Esophagus (tissue), 2 donors: ENCODE data around the gene CALML5. TPM values are rescaled to one million over a fixed set of nuclear protein-coding genes. Genes with fewer than 3 reads are reported as not detected.
"Not testable (repeated sequence)": the region's sequence is repeated elsewhere in the genome, so short reads cannot be mapped to it uniquely, and the experiment has no call there.

ENCODE experiments used
- H3K27ac ChIP-seq, 2 donors: one replicate each; pipeline ENCODE4 v1.5.1; 2013; ENCODE audit warnings: low read depth in 2 of 2, mild to moderate bottlenecking in 2 of 2, inconsistent platforms in 1 of 2, low read length in 1 of 2, moderate library complexity in 1 of 2
- H3K27me3 ChIP-seq, 2 donors: one replicate each; pipeline ENCODE4 v1.6.1; 2013; ENCODE audit warnings: low read length in 2 of 2, control low read depth in 1 of 2, mild to moderate bottlenecking in 1 of 2; ENCODE audit not compliant: insufficient read depth in 2 of 2, control insufficient read depth in 1 of 2
- H3K36me3 ChIP-seq, 2 donors: one replicate each; pipeline ENCODE4 v1.6.1; 2013; ENCODE audit warnings: low read length in 1 of 2; ENCODE audit not compliant: control insufficient read depth in 2 of 2, insufficient read depth in 2 of 2
- H3K4me1 ChIP-seq, 2 donors: one replicate each; pipeline ENCODE4 v1.6.1; 2013; ENCODE audit warnings: low read length in 1 of 2; ENCODE audit not compliant: control insufficient read depth in 2 of 2, insufficient read depth in 2 of 2
- H3K4me3 ChIP-seq, 2 donors: one replicate each; pipeline ENCODE4 v1.5.1; 2013; ENCODE audit warnings: low read length in 2 of 2, mild to moderate bottlenecking in 2 of 2, low read depth in 1 of 2, moderate library complexity in 1 of 2
- H3K9me3 ChIP-seq, 2 donors: one replicate each; pipeline ENCODE4 v1.6.1; 2013; ENCODE audit warnings: mild to moderate bottlenecking in 2 of 2, low read depth in 1 of 2, low read length in 1 of 2, moderate library complexity in 1 of 2; ENCODE audit not compliant: control insufficient read depth in 2 of 2, insufficient read depth in 1 of 2
- WGBS, 2 donors: extraction: QIAGEN DNeasy Blood & Tissue Kit; methylation state at CpG; one replicate each; pipeline ENCODE4 v1.1.7; 2013; 5-methylcytosine and 5-hydroxymethylcytosine counted together
- polyA plus RNA-seq, 2 donors: library from polyadenylated mRNA; stranded (reverse); fragments of 200-250 nt; gene quantifications; one replicate each; pipeline ENCODE4 v1.2.3, GENCODE V29; 2013
- donor health status: healthy with polysubstance abuse.
- donor health status: Bipolar disorder and iron deficiency.

The CALML5 gene
- polyA plus RNA-seq, 2 donors: 75.9 to 185 TPM

DNA sequence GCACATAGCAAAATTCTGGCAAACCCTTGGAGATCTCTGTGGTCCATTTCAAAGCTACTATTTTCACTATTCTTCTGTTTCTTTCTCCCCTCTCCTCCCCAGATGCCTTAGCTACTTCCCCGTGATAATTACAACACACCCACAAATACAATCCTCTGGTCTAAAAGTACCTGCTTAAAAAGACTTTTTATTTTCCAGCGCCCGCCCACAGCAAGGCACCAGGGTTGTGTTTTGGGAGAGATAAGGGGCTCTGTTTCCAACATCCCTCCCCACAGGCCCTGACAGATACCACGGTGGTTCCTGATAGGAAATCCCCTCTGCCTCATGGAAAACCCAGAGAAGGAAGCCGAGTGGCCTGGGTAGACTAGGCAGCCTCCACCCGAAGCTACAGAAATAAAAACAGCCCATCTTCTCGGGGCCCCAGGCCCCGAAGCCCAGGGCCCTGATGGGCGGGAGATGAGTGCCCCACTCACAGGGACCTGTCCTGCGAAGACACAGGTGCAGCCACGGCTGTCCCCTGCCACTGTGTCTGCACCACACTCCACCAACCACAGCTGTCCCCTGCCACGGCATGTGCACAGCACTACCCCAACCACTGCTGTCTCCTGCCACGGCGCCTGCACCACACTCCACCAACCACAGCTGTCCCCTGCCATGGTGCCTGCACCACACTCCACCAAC is 19.7 kb downstream of the CALML5 start:
- Histone ChIP-seq H3K36me3 (no peaks in the 10 kb centered on the region), H3K9me3 (peaks cover 0 to 6% of the 10 kb centered on the region in 2 donors), H3K4me1 (peaks cover 0 to 5% of the 10 kb centered on the region in 2 donors), H3K4me3 (no peak overlapping the region), H3K27ac (no peak overlapping the region), H3K27me3 (no peaks in the 10 kb centered on the region)
- 78 to 80% methylated on average over 12 to 14 of the region's 14 CpGs for WGBS, 2 donors

DNA sequence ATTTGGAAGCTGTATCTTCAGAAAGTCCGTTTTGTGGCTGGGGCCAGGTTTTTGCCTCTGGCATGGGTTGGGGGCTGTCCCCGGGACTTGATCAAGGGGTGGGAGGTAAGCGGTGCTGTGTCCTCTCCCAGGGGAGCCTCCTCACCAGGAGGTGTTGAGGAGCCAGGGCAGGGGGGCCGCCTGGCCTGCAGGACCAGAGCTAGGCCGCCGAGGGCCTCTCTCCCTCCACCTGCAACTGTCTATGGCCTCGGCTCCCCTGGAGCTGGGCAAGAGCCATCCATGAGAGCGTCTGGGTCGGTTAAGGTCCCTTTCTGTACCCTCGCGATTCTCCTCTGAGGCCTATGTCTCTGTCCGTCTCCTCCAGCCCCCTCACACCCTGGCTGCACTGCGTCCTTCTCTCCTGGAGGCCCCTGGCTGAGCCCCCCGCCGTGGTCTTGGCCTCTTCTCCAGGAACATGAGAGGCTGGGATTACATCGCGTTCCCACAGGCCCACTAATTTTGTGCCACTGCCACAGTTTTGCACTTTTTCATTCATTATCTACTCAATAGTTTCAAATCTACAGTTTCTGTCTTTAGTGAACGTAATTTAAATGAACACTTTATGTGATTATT is 20.6 kb downstream of the CALML5 start:
- Histone ChIP-seq H3K9me3 (peaks cover 0 to 6% of the 10 kb centered on the region in 2 donors), H3K4me1 (peaks cover 0 to 5% of the 10 kb centered on the region in 2 donors), H3K27ac (no peak overlapping the region), H3K4me3 (no peak overlapping the region), H3K27me3 (no peaks in the 10 kb centered on the region), H3K36me3 (no peaks in the 10 kb centered on the region)
- WGBS, 2 donors: 89 to 95% methylated on average over 17 to 18 of the region's 18 CpGs

DNA sequence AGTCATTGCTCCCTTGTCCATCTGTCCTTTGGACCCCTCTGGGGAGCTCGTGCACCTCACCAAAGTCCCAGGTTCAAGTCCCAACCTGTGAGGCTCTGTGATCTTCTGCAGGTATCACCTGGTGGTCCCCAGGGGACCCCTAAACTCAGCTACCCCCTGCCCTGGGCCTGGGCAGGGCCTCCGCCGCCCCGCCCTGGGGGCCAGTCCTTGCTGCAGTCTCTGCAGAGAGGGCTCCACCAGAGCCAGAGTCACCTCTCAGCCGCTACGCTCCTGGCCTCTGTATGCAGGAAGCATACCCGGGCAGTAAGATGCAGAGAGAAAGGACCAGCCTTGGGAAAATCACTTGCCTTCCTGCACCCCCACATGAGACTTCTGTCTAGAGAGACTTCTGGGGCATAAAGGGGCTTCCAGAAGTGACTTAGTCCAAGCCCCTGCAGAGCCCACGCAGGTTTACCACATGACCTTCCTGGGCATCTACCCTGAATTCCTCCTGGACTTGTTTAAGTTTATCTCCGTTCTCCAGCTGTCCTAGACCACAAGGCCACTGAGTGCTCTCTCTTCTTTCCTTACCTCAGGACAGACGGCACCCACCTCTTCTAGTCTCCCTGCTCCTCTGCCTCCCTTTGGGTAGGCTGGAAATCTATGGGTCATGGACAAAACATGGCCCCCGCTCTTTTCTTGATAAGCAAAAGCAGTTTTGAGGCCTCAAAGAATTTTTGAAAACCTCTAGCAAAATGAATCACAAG is 21.2 kb downstream of the CALML5 start:
- H3K4me1 ChIP-seq: peaks cover 0 to 5% of the 10 kb centered on the region in 2 donors
- H3K4me3 ChIP-seq: no peak overlapping the region
- H3K36me3 ChIP-seq: no peaks in the 10 kb centered on the region
- H3K27me3 ChIP-seq: no peaks in the 10 kb centered on the region
- 93 to 96% methylated on average over 11 of the region's 11 CpGs for WGBS, 2 donors
- peaks cover 0 to 1% of the 10 kb centered on the region in 2 donors for H3K9me3 ChIP-seq
- no peak overlapping the region for H3K27ac ChIP-seq

DNA sequence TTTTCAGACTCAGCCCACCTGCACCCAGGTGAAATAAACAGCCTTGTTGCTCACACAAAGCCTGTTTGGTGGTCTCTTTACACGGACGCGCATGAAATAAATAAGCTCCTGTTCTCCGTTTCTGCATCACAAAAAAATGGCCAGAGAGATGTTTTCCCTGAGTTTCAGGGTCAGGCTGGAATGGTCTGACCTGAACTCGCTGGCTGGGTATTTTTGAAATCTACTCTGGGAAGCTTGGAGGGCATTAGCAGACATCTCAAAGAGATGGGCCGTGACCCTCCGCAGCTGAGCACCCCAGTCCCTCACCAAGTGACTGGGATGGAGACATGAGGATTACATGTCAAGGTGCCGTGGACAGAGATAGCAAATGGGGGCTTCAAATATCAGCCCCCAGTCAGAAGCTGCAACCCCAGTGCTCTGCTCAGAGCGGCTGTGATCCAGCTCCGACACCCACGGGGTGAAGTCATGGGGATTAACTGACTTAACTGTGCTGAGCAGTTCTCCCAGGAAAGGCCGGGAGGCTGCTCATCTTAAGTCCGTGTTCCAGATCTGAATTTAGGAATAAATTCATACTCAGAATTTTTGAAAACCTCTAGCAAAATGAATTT is 22.3 kb downstream of the CALML5 start:
- WGBS, 2 donors: 66 to 70% methylated on average over 13 of the region's 13 CpGs
- H3K27ac ChIP-seq: no peak overlapping the region

DNA sequence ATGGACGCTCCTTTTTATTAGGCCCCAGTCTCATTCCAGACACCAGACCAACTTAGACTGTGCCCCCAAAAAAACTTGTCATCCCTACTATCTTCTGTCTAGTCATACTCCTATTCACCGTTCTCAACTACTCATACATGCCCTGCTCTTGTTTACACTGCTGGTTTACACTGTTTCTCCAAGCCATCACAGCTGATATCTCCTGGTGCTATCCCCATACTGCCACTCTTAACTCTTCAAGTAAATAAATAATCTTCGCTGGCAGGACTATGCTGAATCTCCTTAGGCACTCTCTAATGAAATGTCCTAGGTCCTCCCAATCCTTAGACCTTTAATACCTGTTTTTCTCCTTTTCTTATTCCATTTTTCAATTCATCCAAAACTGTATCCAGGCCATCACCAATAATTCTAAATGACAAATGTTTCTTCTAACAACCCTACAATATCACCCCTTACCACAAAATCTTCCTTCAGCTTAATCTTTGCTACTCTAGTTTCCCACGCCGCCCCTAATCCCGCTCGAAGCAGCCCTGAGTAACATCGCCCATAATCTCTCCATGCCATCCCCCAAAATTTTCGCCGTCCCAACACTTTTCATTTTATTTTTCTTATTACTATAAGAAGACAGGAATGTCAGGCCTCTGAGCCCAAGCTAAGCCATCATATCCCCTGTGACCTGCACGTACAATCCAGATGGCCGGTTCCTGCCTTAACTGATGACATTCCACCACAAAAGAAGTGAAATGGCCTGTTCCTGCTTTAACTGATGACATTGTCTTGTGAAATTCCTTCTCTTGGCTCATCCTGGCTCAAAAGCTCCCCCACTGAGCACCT is 23.2 kb downstream of the CALML5 start:
- H3K27me3 ChIP-seq, H3K9me3 ChIP-seq, H3K36me3 ChIP-seq, H3K4me1 ChIP-seq, H3K27ac ChIP-seq, H3K4me3 ChIP-seq: not testable (repeated sequence)
- WGBS, 2 donors: 95% methylated on average over 10 to 11 of the region's 12 CpGs

More for the DNA sequence above, 22.3 kb downstream of the CALML5 start:
- peaks cover 0 to 5% of the 10 kb centered on the region in 2 donors for H3K4me1 ChIP-seq
- no peaks in the 10 kb centered on the region for H3K27me3 ChIP-seq
- no peaks in the 10 kb centered on the region for H3K9me3 ChIP-seq
- H3K36me3 ChIP-seq: no peaks in the 10 kb centered on the region
- no peak overlapping the region for H3K4me3 ChIP-seq

DNA sequence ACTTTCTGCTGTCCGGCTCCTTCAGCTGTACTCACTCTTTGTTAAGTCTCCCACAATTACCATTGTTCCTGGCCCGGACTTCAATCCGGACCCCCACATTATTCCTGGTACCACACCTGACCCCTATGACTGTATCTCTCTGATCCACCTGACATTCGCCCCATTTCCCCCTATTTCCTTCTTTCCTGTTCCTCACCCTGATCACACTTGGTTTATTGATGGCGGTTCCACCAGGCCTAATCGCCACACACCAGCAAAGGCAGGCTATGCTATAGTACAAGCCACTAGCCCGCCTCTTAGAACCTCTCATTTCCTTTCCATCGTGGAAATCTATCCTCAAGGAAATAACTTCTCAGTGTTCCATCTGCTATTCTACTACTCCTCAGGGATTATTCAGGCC is 24.3 kb downstream of the CALML5 start:
- not testable (repeated sequence) for H3K36me3 ChIP-seq, H3K4me1 ChIP-seq, H3K27me3 ChIP-seq, H3K9me3 ChIP-seq, H3K27ac ChIP-seq, H3K4me3 ChIP-seq
- 93 to 95% methylated on average over 6 to 7 of the region's 8 CpGs for WGBS, 2 donors

DNA sequence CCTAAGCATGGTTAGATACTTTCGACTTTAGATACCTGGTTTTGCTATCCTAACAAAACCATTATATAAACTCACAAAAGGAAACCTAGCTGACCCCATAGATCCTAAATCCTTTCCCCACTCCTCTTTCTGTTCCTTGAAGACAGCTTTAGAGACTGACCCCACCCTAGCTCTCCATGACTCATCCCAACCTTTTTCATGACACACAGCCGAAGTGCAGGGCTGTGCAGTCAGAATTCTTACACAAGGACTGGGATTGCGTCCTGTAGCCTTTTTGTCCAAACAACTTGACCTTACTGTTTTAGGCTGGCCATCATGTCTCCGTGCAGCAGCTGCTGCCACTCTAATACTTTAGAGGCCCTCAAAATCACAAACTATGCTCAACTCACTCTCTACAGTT is 24.7 kb downstream of the CALML5 start:
- H3K36me3 ChIP-seq, H3K4me1 ChIP-seq, H3K4me3 ChIP-seq, H3K9me3 ChIP-seq, H3K27ac ChIP-seq, H3K27me3 ChIP-seq: not testable (repeated sequence)
- WGBS, 2 donors: 60 to 73% methylated on average over 4 of the region's 4 CpGs

DNA sequence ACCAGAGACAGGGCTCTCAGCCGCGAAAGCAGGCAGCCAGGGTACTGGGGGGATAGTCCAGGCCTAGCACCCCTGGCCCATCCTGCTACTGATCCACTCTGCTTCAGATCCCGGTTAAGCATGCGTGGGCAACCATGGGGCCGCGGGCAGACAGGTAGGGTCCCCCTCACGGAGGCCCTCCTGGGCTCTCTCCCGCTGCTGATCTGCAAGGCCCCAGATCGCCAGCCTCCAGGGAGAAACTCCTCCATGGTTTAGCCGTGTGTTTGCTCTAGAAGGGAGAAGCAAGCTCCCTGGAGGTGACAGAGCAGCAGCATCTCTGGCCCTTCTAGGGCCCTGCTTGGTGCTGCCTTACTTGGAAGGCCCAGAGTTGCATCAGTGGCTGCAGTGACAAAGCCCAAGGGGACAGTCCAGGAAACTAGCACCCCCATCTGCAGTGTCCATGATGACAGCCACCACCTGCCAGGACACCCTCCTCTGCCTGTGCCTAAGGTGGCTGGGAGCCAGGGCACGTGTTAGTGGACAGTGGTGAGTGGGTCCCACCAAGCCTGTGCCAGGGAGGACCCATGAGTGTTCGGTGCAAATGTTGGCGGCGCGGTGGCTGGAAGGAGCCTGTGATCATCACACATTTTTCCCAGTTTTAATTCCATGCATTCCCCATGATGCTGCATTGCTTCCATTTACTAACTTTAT is 29.2 kb downstream of the CALML5 start:
- H3K9me3 ChIP-seq: no peaks in the 10 kb centered on the region
- H3K4me1 ChIP-seq: peaks cover 0 to 16% of the 10 kb centered on the region in 2 donors
- no peaks in the 10 kb centered on the region for H3K27me3 ChIP-seq
- no peak overlapping the region for H3K4me3 ChIP-seq
- WGBS, 2 donors: 95 to 98% methylated on average over 15 of the region's 15 CpGs
- no peak overlapping the region for H3K27ac ChIP-seq
- H3K36me3 ChIP-seq: no peaks in the 10 kb centered on the region
